H1 (cell line): ENCODE results near the gene C1orf174. TPM values are rescaled to one million over a fixed set of nuclear protein-coding genes. Genes with fewer than 3 reads are reported as not detected.

Source experiments
- CTCF ChIA-PET: fragments of 300-600 bp; sonication (Branson Sonifier 250); formaldehyde crosslinking; loops from one replicate; lab custom pipeline; 2021; ENCODE audit not compliant: partially characterized antibody; lab: Charles Lee
- POLR2A ChIA-PET: fragments of 300-600 bp; sonication (Branson Sonifier 250); formaldehyde crosslinking; loops from one replicate; lab custom pipeline; 2021; ENCODE audit warnings: inconsistent platforms; ENCODE audit not compliant: partially characterized antibody; lab: Charles Lee
- DNase-seq, 2 experiments: peaks; one replicate each; pipeline versions ENCODE4 v3.0.0 to v3.0.0-alpha.2; 2010 to 2022; ENCODE audit warnings: low spot score in 2 of 2, low read depth in 1 of 2, mixed read lengths in 1 of 2
- FAIRE-seq: peaks from 2 replicates; lab custom pipeline; 2011; peaks lifted over from hg19 to GRCh38; lab: Jason Lieb, UNC
- H2AFZ ChIP-seq: 2 replicates; pipeline ENCODE4 v1.8.1; 2012; ENCODE audit warnings: low read length, inconsistent platforms
- H2AK5ac ChIP-seq: 2 replicates; pipeline ENCODE4 v1.6.1; 2013; ENCODE audit warnings: low read depth, low read length
- H2BK120ac ChIP-seq: replicated peaks from 2 replicates; pipeline ENCODE3; 2013; ENCODE audit warnings: low read depth, low read length, inconsistent platforms
- H2BK12ac ChIP-seq: 2 replicates; pipeline ENCODE4 v1.6.1; 2013; ENCODE audit warnings: low read depth, low read length
- H2BK15ac ChIP-seq: 2 replicates; pipeline ENCODE4 v1.6.1; 2013; ENCODE audit warnings: low read length
- H2BK20ac ChIP-seq: 2 replicates; pipeline ENCODE4 v1.6.1; 2013; ENCODE audit warnings: low read length
- H2BK5ac ChIP-seq: 2 replicates; pipeline ENCODE4 v1.6.1; 2013; ENCODE audit warnings: low read depth, low read length
- H3K14ac ChIP-seq: 2 replicates; pipeline ENCODE4 v1.6.1; 2013; ENCODE audit warnings: inconsistent platforms; ENCODE audit not compliant: insufficient read length
- H3K18ac ChIP-seq: 2 replicates; pipeline ENCODE4 v1.6.1; 2013; ENCODE audit warnings: low read length; ENCODE audit errors: extremely low read depth
- H3K23ac ChIP-seq: 2 replicates; pipeline ENCODE4 v1.6.1; 2013; ENCODE audit warnings: inconsistent platforms; ENCODE audit not compliant: insufficient read length
- H3K23me2 ChIP-seq: 2 replicates; pipeline ENCODE4 v1.6.1; 2013; ENCODE audit warnings: low read depth, low read length
- H3K27ac ChIP-seq: 2 replicates; pipeline ENCODE4 v1.6.1; 2011; ENCODE audit warnings: low read depth, low read length, inconsistent platforms
- H3K27me3 ChIP-seq, 4 experiments: replicated peaks in 1 of 4; 1 replicate in 1 of 4; 2 replicates in 3 of 4; pipeline versions ENCODE4 v1.6.1 to v1.8.1; 2011 to 2013; ENCODE audit warnings: low read length in 3 of 4, mild to moderate bottlenecking in 3 of 4, inconsistent platforms in 2 of 4, mixed read lengths in 2 of 4, moderate library complexity in 1 of 4; ENCODE audit not compliant: control insufficient read depth in 3 of 4, insufficient read depth in 3 of 4; ENCODE audit errors: extremely low read depth in 1 of 4
- H3K36me3 ChIP-seq, 4 experiments: 2 replicates each; pipeline versions ENCODE4 v1.6.1 to v1.8.1; 2011 to 2013; ENCODE audit warnings: mild to moderate bottlenecking in 4 of 4, low read length in 3 of 4, moderate library complexity in 2 of 4, control low read depth in 1 of 4, inconsistent platforms in 1 of 4; ENCODE audit not compliant: insufficient read depth in 4 of 4, control insufficient read depth in 2 of 4
- H3K4ac ChIP-seq: replicated peaks from 2 replicates; pipeline ENCODE3; 2013; ENCODE audit warnings: low read length, low read depth, mixed read lengths, inconsistent platforms; ENCODE audit not compliant: insufficient read length
- H3K4me1 ChIP-seq, 4 experiments: replicated peaks in 1 of 4; 1 replicate in 1 of 4; 2 replicates in 3 of 4; pipeline versions ENCODE4 v1.6.1 to v1.8.1; 2011 to 2013; ENCODE audit warnings: low read length in 3 of 4, inconsistent platforms in 2 of 4, mixed read lengths in 1 of 4; ENCODE audit not compliant: insufficient read depth in 4 of 4, control insufficient read depth in 3 of 4
- H3K4me2 ChIP-seq, 2 experiments: 2 replicates each; pipeline versions ENCODE4 v1.6.1 to v1.8.1; 2011 to 2013; ENCODE audit warnings: low read depth in 2 of 2, low read length in 2 of 2, control low read depth in 1 of 2, inconsistent platforms in 1 of 2, mild to moderate bottlenecking in 1 of 2; ENCODE audit not compliant: insufficient read depth in 1 of 2
- H3K4me3 ChIP-seq, 4 experiments: fragments of 200-600, 300-600 bp in 1 of 4; sonication (generic), shearing (Covaris generic), sonication (Bioruptor Twin) in 1 of 4; 2 replicates each; pipeline versions ENCODE4 v1.5.1 to v1.8.1; 2011 to 2016; ENCODE audit warnings: low read length in 4 of 4, low read depth in 3 of 4, control low read depth in 2 of 4, inconsistent platforms in 2 of 4, mild to moderate bottlenecking in 2 of 4, mixed read lengths in 1 of 4, moderate library complexity in 1 of 4; ENCODE audit not compliant: insufficient read depth in 2 of 4; ENCODE audit errors: extremely low read depth in 1 of 4
- H3K56ac ChIP-seq: replicated peaks from 2 replicates; pipeline ENCODE3; 2013; ENCODE audit warnings: low read depth, mild to moderate bottlenecking, mixed read lengths, low read length, inconsistent platforms; ENCODE audit not compliant: insufficient read length
- H3K79me1 ChIP-seq: 2 replicates; pipeline ENCODE4 v1.6.1; 2013; ENCODE audit warnings: low read depth, low read length, control low read depth
- H3K79me2 ChIP-seq, 2 experiments: 2 replicates each; pipeline versions ENCODE4 v1.6.1 to v1.8.1; 2012 to 2013; ENCODE audit warnings: low read length in 2 of 2, mild to moderate bottlenecking in 2 of 2, inconsistent platforms in 1 of 2; ENCODE audit not compliant: insufficient read depth in 2 of 2, control insufficient read depth in 1 of 2
- H3K9ac ChIP-seq, 4 experiments: replicated peaks in 1 of 4; 1 replicate in 1 of 4; 2 replicates in 3 of 4; pipeline versions ENCODE4 v1.6.1 to v1.8.1; 2011 to 2013; ENCODE audit warnings: low read depth in 3 of 4, low read length in 3 of 4, control low read depth in 2 of 4, mild to moderate bottlenecking in 2 of 4, moderate library complexity in 2 of 4, inconsistent platforms in 1 of 4; ENCODE audit errors: extremely low read depth in 1 of 4
- H3K9me3 ChIP-seq, 2 experiments: 2 replicates each; pipeline versions ENCODE4 v1.6.1 to v1.8.1; 2012 to 2013; ENCODE audit warnings: mild to moderate bottlenecking in 2 of 2, moderate library complexity in 2 of 2, control low read depth in 1 of 2, inconsistent platforms in 1 of 2, low read depth in 1 of 2, low read length in 1 of 2, mixed read lengths in 1 of 2; ENCODE audit not compliant: insufficient read depth in 2 of 2
- H4K20me1 ChIP-seq, 2 experiments: replicated peaks in 1 of 2; 2 replicates each; pipeline versions ENCODE3 to v1.8.1; 2011 to 2013; ENCODE audit warnings: inconsistent platforms in 2 of 2, low read length in 2 of 2, mild to moderate bottlenecking in 1 of 2; ENCODE audit not compliant: insufficient read depth in 2 of 2, control insufficient read depth in 1 of 2
- H4K5ac ChIP-seq: 2 replicates; pipeline ENCODE4 v1.6.1; 2013; ENCODE audit warnings: low read length, low read depth, mixed read lengths, inconsistent platforms; ENCODE audit not compliant: insufficient read length
- H4K8ac ChIP-seq: 2 replicates; pipeline ENCODE4 v1.8.0; 2013; ENCODE audit warnings: mild to moderate bottlenecking, moderate library complexity, low read length, inconsistent platforms; ENCODE audit not compliant: insufficient read depth; ENCODE audit errors: extremely low read depth
- H4K91ac ChIP-seq: replicated peaks from 2 replicates; pipeline ENCODE3; 2013; ENCODE audit warnings: low read length, mixed read lengths, inconsistent platforms; ENCODE audit not compliant: insufficient read length
- CBX5 ChIP-seq: fragments of 300-800, 300-1000 bp; sonication (generic); IDR thresholded peaks from 2 replicates; pipeline ENCODE4 v1.7.1; 2016; ENCODE audit warnings: antibody characterized with exemption, low read length, low read depth
- CHD2 ChIP-seq: IDR thresholded peaks from 2 replicates; pipeline ENCODE4 v1.6.1; 2012; ENCODE audit warnings: low read length, improper control_type of control experiment
- EP300 ChIP-seq, 2 experiments: IDR thresholded peaks; 1 replicate in 1 of 2; 2 replicates in 1 of 2; pipeline ENCODE4 v1.6.1; 2011 to 2012; ENCODE audit warnings: low read depth in 2 of 2, low read length in 2 of 2, mild to moderate bottlenecking in 2 of 2, borderline replicate concordance in 1 of 2, inconsistent platforms in 1 of 2, moderate library complexity in 1 of 2
- TCF12 ChIP-seq: IDR thresholded peaks from 2 replicates; pipeline ENCODE4 v1.6.1; 2011; ENCODE audit warnings: low read depth, mild to moderate bottlenecking, low read length
- USF2 ChIP-seq: IDR thresholded peaks from 2 replicates; pipeline ENCODE4 v1.6.1; 2011; ENCODE audit warnings: low read length, improper control_type of control experiment
- WGBS, 2 experiments: shearing (Covaris generic) in 1 of 2; methylation state at CpG; one replicate each; pipeline versions ENCODE4 v1.1.6 to v1.1.7; 2013 to 2015; ENCODE audit warnings: low lambda C conversion rate in 2 of 2, mixed read lengths in 2 of 2, inconsistent platforms in 1 of 2, low coverage in 1 of 2, missing lambda C conversion rate in 1 of 2; ENCODE audit not compliant: insufficient replicate concordance in 2 of 2, insufficient coverage in 1 of 2, insufficient read length in 1 of 2; ENCODE audit errors: extremely low coverage in 1 of 2, missing lambda C conversion rate in 1 of 2; 5-methylcytosine and 5-hydroxymethylcytosine counted together
- polyA plus RNA-seq, 7 experiments: library from polyadenylated mRNA; depleted of rRNA in 3 of 7; stranded (reverse) in 5 of 7; unstranded in 2 of 7; fragments of >200 nt in 5 of 7; fragments of 200-250 nt in 2 of 7; gene quantifications; 1 replicate in 5 of 7; 2 replicates in 1 of 7; 4 replicates in 1 of 7; pipeline versions ENCODE4 v1.2.1 to v1.2.3, GENCODE V29; 2011 to 2013; ENCODE audit warnings: missing spikeins in 2 of 7, mixed read lengths in 2 of 7
- total RNA-seq: library from RNA; stranded (reverse); fragmentation: NEBNext Ultra II Directional; extraction: Animal tissue kit (Norgen Biotek cat#: 25700); gene quantifications from 2 replicates; pipeline ENCODE4 v1.2.1, GENCODE V29; 2021

The C1orf174 gene
- total and polyA plus RNA-seq, 2 of the 8 experiments (the other 6 are each of a cell fraction or from before 2014, with no cell fraction given), result 28.4 to 32.4 TPM

DNA sequence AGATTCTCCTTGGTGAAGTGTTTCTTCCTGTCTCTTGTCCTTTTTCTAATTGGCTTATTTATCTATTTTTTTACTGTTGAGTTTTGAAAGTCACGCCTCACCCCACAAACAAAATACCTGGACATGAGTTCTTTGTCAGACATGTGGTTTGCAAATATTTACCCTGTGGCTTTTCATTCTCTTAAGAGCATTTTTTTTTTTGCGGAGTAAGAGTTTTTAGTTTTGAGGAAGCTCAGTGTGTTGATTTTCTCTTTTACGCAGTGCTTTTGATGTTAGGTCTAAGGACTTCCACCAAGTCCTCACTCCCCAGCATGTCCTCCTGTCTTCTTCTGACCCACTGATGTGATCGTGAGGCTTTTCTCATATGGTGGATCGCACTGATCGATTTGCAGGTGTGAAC, 35.2 kb downstream of the C1orf174 start:
- Histone ChIP-seq H2BK12ac (no peak overlapping the region), H3K79me2 (no peaks in the 10 kb centered on the region), H3K36me3 (peaks cover 0 to 3% (median 0%) of the 10 kb centered on the region in 4 experiments; a peak in 1 of 8 replicates), H4K8ac (no peak overlapping the region), H4K5ac (no peak overlapping the region), H3K56ac (no peak overlapping the region), H3K4ac (no peak overlapping the region), H2AFZ (no peak overlapping the region), H3K27ac (no peak overlapping the region), H3K18ac (no peak overlapping the region), H2BK120ac (no peak overlapping the region), H3K23ac (no peak overlapping the region), H3K27me3 (no peaks in the 10 kb centered on the region), H4K91ac (no peak overlapping the region), H3K79me1 (0 out of 2 replicates have a peak, but pooled peaks cover 2% of the 10 kb centered on the region), H3K4me3 (no peak overlapping the region), H3K9ac (no peak overlapping the region), H3K4me1 (no peaks in the 10 kb centered on the region), H3K14ac (no peak overlapping the region), H2BK5ac (no peak overlapping the region), H2BK20ac (no peak overlapping the region), H3K23me2 (no peaks in the 10 kb centered on the region; the same call in 1 of the 2 replicates), H3K4me2 (no peak overlapping the region), H4K20me1 (peaks cover 0 to 2% of the 10 kb centered on the region in 2 experiments), H2AK5ac (no peak overlapping the region; the same call in 1 of the 2 replicates), H3K9me3 (peaks cover 0 to 8% of the 10 kb centered on the region in 2 experiments; a peak in 1 of 4 replicates), H2BK15ac (no peak overlapping the region)
- TF ChIP-seq EP300 (IDR thresholded peaks at IDR 0.05; ENCODE audit: borderline replicate concordance in 1 of 2, low read depth in 2 of 2, low read length in 2 of 2), result no peak
- no peak for TF ChIP-seq CHD2
- TF ChIP-seq TCF12, result no peak
- no peak for TF ChIP-seq USF2
- TF ChIP-seq CBX5, result no peak
- CTCF ChIA-PET, result no interaction called here
- no peak for FAIRE-seq
- WGBS, 2 experiments, result 94% methylated on average over 6 of the region's 6 CpGs; no CpG with 5 or more reads in 1 of the 2 experiments
- DNase-seq, result no peak
- POLR2A ChIA-PET, result no interaction called here
